ENCODE data around the gene FOXK2. TPM values are rescaled to one million over a fixed set of nuclear protein-coding genes. Genes with fewer than 3 reads are reported as not detected.
A peak's percentile ranks its signal among the peaks of the same experiment; 100 is the strongest.
"Not testable (repeated sequence)": the region's sequence is repeated elsewhere in the genome, so short reads cannot be mapped to it uniquely, and the experiment has no call there.

The FOXK2 gene
- total and polyA plus RNA-seq, 5 donors, result 19.9 to 69.1 (median 39.0) TPM

DNA sequence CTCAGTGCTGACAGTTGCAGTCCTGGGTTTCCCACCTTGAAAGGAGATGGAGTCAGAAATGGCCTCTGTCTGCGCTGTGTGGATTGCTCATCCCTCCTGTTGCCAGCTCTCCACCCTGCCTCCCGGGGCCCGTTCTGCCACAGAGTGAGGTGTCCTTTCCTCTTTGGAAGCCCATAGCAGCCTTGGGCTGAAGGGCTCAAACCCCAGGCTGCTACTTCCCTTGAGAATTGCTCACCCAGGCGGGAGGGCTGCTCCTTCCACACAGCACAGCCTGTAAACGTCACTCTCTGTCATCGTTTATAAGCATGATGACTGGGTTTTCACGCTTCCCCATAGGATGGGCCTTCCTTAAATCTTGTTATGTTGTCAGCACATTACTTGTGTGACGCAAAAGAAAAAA, 62.7 kb downstream of the FOXK2 start:
- intact Hi-C loops (cut with DNase I), result no loop called here

DNA sequence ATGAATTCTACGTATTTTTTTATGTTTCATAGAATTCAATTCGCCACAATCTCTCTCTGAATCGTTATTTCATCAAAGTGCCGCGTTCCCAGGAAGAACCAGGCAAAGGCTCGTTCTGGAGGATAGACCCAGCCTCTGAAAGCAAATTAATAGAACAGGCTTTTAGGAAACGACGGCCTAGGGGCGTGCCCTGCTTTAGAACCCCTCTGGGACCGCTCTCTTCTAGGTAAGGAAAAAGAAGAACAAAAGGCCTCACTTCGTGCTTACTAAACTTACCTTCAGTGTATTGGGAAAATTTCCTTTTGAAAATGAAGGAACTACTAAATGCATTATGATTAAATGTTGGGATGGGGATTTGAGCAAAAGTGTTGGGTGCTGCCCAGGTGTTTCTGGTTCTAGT, 63.2 kb downstream of the FOXK2 start:
- H3K4me1 ChIP-seq (ENCODE audit: control insufficient read depth, insufficient read depth, low read length), result no peaks in the 10 kb centered on the region
- intact Hi-C loops (cut with DNase I), result no loop called here
- no peak overlapping the region for H3K4me3 ChIP-seq (ENCODE audit: low read length)
- 86% methylated on average over 11 of the region's 11 CpGs for WGBS
- ATAC-seq (no peak), DNase-seq (no peak)
- no peaks in the 10 kb centered on the region for H3K27me3 ChIP-seq (ENCODE audit: control insufficient read depth, insufficient read depth)
- no peaks in the 10 kb centered on the region for H3K9me3 ChIP-seq (ENCODE audit: control insufficient read depth, low read length)
- H3K27ac ChIP-seq (ENCODE audit: low read length), result no peak overlapping the region

More for the DNA sequence above, 62.7 kb downstream of the FOXK2 start:
- DNase-seq, result peak in 1 of 3 donors; percentile 21
- Histone ChIP-seq H3K4me1 (ENCODE audit: control insufficient read depth, insufficient read depth, low read length) (no peaks in the 10 kb centered on the region), H3K9me3 (ENCODE audit: control insufficient read depth, low read length) (no peaks in the 10 kb centered on the region), H3K27me3 (ENCODE audit: control insufficient read depth, insufficient read depth) (no peaks in the 10 kb centered on the region), H3K4me3 (ENCODE audit: low read length) (no peak overlapping the region), H3K27ac (ENCODE audit: low read length) (no peak overlapping the region)
- 78% methylated on average over 8 of the region's 8 CpGs for WGBS
- no peak for ATAC-seq

DNA sequence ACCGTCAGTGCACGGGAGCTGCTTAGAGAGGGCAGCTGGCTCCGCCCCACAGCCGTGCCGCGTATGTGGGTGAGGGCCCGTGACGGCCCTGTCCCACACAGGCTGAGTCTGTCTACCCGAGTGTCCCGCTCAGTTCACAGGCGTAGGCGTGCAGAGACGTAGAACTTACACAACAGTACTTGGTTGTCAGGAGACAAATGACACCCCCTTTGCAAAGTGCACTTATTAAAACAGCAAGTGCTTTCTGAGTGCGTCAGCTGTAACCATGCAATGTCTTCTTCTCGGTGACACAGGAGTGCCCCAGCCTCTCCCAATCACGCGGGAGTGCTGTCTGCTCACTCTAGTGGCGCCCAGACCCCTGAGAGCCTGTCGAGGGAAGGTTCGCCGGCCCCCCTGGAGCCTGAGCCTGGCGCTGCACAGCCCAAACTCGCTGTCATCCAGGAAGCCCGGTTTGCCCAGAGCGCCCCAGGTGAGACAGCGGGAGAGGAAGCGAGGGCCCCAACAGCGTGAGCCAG, 64.2 kb downstream of the FOXK2 start:
- no peak overlapping the region for H3K4me3 ChIP-seq (ENCODE audit: low read length)
- peak in 1 of 3 donors; percentile 70 for DNase-seq
- H3K4me1 ChIP-seq (ENCODE audit: control insufficient read depth, insufficient read depth, low read length), result no peaks in the 10 kb centered on the region
- no peaks in the 10 kb centered on the region for H3K27me3 ChIP-seq (ENCODE audit: control insufficient read depth, insufficient read depth)
- H3K9me3 ChIP-seq (ENCODE audit: control insufficient read depth, low read length), result no peaks in the 10 kb centered on the region
- intact Hi-C loops (cut with DNase I), result no loop called here
- 86% methylated on average over 28 of the region's 28 CpGs for WGBS
- H3K27ac ChIP-seq (ENCODE audit: low read length), result no peak overlapping the region
- ATAC-seq, result peak; percentile 73 to 81

DNA sequence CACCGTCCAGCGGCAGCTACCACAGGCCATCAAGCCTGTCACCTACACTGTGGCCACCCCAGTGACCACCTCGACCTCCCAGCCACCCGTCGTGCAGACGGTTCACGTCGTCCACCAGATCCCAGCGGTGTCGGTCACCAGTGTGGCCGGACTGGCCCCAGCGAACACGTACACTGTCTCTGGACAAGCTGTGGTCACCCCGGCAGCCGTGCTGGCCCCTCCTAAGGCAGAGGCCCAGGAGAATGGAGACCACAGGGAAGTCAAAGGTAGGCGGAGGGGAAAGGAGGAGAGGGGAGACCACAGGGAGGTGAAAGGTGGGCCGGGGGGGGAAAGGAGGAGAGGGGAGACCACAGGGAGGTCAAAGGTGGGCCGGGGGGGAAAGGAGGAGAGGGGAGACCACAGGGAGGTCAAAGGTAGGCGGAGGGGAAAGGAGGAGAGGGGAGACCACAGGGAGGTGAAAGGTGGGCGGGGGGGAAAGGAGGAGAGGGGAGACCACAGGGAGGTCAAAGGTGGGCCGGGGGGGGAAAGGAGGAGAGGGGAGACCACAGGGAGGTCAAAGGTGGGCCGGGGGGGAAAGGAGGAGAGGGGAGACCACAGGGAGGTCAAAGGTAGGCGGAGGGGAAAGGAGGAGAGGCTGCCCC, 66.5 kb downstream of the FOXK2 start:
- 93% methylated on average over 23 of the region's 23 CpGs for WGBS
- ATAC-seq; H3K4me1 ChIP-seq (ENCODE audit: control insufficient read depth, insufficient read depth, low read length); H3K4me3 ChIP-seq (ENCODE audit: low read length); H3K9me3 ChIP-seq (ENCODE audit: control insufficient read depth, low read length); H3K27me3 ChIP-seq (ENCODE audit: control insufficient read depth, insufficient read depth); H3K27ac ChIP-seq (ENCODE audit: low read length); intact Hi-C loops (cut with DNase I): not testable (repeated sequence)
- DNase-seq, result peak; percentile 66 to 82 (median 80)

DNA sequence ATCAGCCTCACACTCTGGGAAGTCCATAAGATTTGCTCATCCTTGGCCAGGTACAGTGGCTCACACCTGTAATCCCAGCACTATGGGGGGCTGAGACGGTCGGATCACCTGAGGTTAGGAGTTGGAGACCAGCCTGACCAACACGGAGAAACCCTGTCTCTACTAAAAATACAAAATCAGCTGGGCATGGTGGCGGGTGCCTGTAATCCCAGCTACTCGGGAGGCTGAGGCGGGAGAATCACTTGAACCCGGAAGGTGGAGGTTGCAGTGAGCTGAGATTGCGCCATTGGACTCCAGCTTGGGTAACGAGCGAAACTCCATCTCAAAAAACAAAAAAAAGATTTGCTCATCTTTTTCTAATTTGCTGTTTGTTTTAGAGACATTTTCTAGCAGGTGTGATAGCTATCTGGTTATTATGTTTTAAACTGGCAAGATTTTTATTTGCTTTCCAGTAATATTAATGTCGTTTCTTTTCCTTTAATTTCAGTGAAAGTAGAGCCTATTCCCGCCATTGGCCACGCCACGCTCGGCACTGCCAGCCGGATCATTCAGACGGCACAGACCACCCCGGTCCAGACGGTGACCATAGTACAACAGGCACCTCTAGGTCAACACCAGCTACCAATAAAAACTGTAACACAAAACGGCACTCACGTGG, 67.2 kb downstream of the FOXK2 start:
- Histone ChIP-seq H3K27me3 (ENCODE audit: control insufficient read depth, insufficient read depth) (no peaks in the 10 kb centered on the region), H3K4me1 (ENCODE audit: control insufficient read depth, insufficient read depth, low read length) (no peaks in the 10 kb centered on the region)
- no peak for ATAC-seq

DNA sequence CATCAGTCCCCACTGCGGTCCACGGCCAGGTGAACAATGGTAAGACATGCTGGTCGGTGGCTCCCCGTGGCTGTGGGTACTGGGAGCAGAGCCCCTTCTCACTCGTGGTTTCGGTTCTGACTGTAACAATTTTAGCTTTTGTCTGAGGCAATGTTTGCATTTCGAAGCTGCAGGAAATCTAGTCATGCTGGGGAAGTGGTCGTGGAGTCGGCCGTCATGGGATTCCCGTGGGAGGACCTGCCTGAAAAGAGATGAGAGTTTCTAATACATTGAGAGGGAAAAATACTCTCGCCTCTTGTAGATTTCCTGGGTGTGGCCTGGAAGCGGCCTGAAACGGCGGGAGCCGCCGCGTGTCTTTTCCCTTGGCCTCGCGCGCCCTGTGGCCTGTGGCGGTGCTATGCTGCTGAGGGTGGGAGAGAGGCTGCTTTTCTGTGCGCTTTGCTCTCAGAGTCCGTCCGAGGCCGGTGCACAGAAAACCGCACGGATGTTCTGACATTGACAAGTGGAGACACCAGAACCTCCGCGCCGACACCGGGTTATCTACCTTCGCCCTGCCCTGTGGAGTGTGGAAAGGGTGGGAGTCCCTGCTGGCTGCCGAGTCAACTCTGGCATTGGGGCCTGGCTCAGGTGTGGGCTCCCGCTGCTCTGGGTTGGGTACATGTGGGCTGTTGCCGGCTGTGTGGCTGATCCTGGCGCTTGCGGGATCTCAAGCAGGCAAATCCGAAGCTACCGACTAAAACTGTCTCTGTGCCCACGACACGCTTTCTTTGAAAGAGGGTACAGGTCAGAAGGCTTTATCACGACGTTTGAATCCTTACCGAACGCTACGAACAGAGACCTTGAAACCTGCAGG, 67.9 kb downstream of the FOXK2 start:
- H3K27me3 ChIP-seq (ENCODE audit: control insufficient read depth, insufficient read depth), result no peaks in the 10 kb centered on the region
- no peak overlapping the region for H3K27ac ChIP-seq (ENCODE audit: low read length)
- intact Hi-C loops (cut with DNase I), result no loop called here
- 80% methylated on average over 47 of the region's 47 CpGs for WGBS
- no peaks in the 10 kb centered on the region for H3K9me3 ChIP-seq (ENCODE audit: control insufficient read depth, low read length)
- H3K4me3 ChIP-seq (ENCODE audit: low read length), result no peak overlapping the region
- peaks cover 2% of the 10 kb centered on the region for H3K4me1 ChIP-seq (ENCODE audit: control insufficient read depth, insufficient read depth, low read length)
- ATAC-seq, result no peak
- peak in 1 of 3 donors; percentile 50 for DNase-seq

More for the DNA sequence above, 67.2 kb downstream of the FOXK2 start:
- H3K9me3 ChIP-seq (ENCODE audit: control insufficient read depth, low read length), result no peaks in the 10 kb centered on the region
- WGBS, result 77% methylated on average over 21 of the region's 21 CpGs
- intact Hi-C loops (cut with DNase I), result no loop called here
- H3K27ac ChIP-seq (ENCODE audit: low read length), result no peak overlapping the region
- DNase-seq, result no peak
- no peak overlapping the region for H3K4me3 ChIP-seq (ENCODE audit: low read length)

DNA sequence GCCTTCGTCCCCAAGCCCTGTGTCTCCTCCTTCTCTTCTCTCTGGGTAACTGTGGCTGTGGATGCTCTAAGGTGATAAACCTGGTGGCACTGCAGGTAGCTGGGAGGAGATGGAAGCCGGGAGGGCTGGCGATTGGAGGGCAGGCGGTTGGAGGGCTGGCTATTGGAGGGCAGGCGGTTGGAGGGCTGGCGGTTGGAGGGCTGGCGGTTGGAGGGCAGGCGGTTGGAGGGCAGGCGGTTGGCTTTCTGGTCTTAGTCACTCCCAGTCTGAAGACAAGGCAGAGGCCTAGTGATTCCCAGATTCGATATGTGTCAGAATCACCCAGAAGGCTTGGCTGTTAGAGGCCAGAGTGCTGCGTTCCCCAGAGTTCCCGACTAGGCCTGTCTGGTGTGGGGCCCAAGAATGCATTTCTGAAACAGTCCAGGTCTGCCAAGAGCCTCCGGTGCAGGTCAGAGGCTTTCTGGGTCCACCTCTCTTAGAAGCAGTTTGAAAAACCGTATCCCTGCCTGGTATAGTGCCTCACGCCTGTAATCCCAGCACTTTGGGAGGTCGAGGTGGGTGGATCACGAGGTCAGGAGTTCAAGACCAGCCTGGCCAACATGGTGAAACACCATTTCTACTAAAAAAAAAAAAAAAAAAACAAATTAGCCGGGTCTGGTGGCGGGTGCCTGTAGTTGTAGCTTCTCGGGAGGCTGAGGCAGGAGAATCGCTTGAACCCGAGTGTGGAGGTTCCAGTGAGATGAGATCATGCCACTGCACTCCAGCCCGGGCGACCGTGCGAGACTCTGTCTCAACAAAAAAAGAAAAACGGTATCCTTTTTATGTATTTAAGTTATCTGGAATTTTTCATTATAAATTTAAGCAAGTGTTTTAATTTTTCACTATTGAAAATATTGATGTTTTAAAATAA, 69.0 kb downstream of the FOXK2 start:
- Histone ChIP-seq H3K4me3 (ENCODE audit: low read length) (no peak overlapping the region), H3K4me1 (ENCODE audit: control insufficient read depth, insufficient read depth, low read length) (peaks cover 5% of the 10 kb centered on the region), H3K27me3 (ENCODE audit: control insufficient read depth, insufficient read depth) (no peaks in the 10 kb centered on the region), H3K9me3 (ENCODE audit: control insufficient read depth, low read length) (no peaks in the 10 kb centered on the region), H3K27ac (ENCODE audit: low read length) (no peak overlapping the region)
- intact Hi-C loops (cut with DNase I), result no loop called here
- 92% methylated on average over 27 of the region's 27 CpGs for WGBS
- DNase-seq (peak in 1 of 3 donors; percentile 46), ATAC-seq (no peak)

DNA sequence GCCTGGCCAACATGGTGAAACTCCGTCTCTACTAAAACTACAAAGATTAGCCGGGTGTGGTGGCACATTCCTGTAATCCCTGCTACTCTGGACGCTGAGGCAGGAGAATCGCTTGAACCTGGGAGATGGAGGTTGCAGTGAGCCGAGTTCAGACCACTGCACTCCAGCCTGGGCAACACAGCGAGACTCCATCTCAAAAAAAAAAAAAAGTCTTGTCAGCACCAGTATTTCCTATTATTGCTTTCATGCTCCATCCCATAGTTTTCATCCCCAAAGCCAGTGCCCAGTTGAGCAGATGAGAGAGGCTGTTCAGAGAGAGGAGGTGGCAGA, 70.3 kb downstream of the FOXK2 start:
- intact Hi-C loops (cut with DNase I), result no loop called here
- DNase-seq (peak in 1 of 3 donors; percentile 2), ATAC-seq (no peak)
- WGBS, result 80% methylated on average over 6 of the region's 6 CpGs
- no peak overlapping the region for H3K4me3 ChIP-seq (ENCODE audit: low read length)
- no peaks in the 10 kb centered on the region for H3K27me3 ChIP-seq (ENCODE audit: control insufficient read depth, insufficient read depth)
- H3K27ac ChIP-seq (ENCODE audit: low read length), result no peak overlapping the region
- no peaks in the 10 kb centered on the region for H3K9me3 ChIP-seq (ENCODE audit: control insufficient read depth, low read length)
- H3K4me1 ChIP-seq (ENCODE audit: control insufficient read depth, insufficient read depth, low read length), result peaks cover 10% of the 10 kb centered on the region

DNA sequence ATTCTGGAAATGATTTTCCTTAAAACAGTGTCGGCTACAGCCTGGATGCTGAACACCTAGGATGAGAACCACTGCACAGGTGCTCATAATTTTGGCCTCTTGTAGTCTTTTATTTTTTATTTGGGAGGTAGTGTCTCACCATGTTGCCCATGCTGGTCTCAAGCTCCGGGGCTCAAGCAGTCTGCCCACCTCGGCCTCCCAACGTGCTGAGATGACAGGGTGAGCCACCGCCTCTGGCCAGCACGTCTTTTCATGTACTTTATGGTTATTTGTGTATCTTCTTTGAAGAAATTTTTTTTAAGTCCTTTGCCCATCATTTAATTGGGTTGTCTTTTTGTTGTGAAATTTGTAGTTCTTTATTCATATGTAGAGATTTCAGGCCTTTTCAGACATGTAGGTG, 70.7 kb downstream of the FOXK2 start:
- H3K4me1 ChIP-seq (ENCODE audit: control insufficient read depth, insufficient read depth, low read length), result peaks cover 10% of the 10 kb centered on the region
- intact Hi-C loops (cut with DNase I), result no loop called here
- no peaks in the 10 kb centered on the region for H3K9me3 ChIP-seq (ENCODE audit: control insufficient read depth, low read length)
- ATAC-seq (no peak), DNase-seq (peak in 1 of 3 donors; percentile 4)
- no peak overlapping the region for H3K27ac ChIP-seq (ENCODE audit: low read length)
- H3K27me3 ChIP-seq (ENCODE audit: control insufficient read depth, insufficient read depth), result no peaks in the 10 kb centered on the region
- H3K4me3 ChIP-seq (ENCODE audit: low read length), result no peak overlapping the region
- WGBS, result 86% methylated on average over 6 of the region's 6 CpGs

DNA sequence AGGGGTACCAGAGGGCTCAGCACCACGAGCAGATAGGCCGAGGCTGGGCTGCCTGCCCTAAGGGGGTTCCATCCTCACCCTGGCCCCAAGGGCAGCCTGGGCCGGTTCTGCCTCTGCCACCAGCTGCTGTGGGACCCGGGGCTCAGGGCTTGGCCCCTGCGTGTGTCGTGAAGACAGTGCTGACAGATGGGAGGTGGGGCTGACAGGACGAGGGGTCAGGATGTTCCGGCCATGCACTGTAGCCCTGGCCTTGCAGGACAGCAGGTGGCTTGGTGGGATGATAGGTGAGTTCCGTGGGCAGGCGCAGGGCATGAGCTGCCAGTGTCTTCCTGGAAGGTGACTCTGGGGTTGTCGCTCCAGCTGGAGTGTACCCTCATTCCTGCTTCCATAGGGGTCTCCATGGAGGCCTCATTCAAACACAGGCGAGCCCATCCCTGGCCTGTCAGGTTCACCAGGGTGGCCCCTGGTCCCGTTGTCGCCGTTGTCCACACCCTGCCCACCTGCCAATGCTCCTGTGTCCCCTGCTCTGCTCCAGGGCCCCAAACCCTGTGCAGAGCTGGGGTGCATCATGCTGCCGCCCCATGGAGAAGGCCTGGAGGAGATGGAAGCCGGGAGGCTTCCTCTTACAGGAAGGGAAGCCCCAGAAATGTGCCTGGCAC, 71.5 kb downstream of the FOXK2 start:
- Histone ChIP-seq H3K4me3 (ENCODE audit: low read length) (no peak overlapping the region), H3K27me3 (ENCODE audit: control insufficient read depth, insufficient read depth) (no peaks in the 10 kb centered on the region), H3K27ac (ENCODE audit: low read length) (peak overlapping the region; percentile 75), H3K4me1 (ENCODE audit: control insufficient read depth, insufficient read depth, low read length) (peaks cover 10% of the 10 kb centered on the region), H3K9me3 (ENCODE audit: control insufficient read depth, low read length) (no peaks in the 10 kb centered on the region)
- DNase-seq (peak in 1 of 3 donors; percentile 55), ATAC-seq (peak; percentile 3 to 12)
- intact Hi-C loops (cut with DNase I), result no loop called here
- 42% methylated on average over 17 of the region's 17 CpGs for WGBS
